H1 (cell line): ENCODE results near the gene PPP1CC. TPM values are rescaled to one million over a fixed set of nuclear protein-coding genes. Genes with fewer than 3 reads are reported as not detected.

Source experiments
- CTCF ChIA-PET: fragments of 300-600 bp; sonication (Branson Sonifier 250); formaldehyde crosslinking; loops from one replicate; lab custom pipeline; 2021; ENCODE audit not compliant: partially characterized antibody; lab: Charles Lee
- POLR2A ChIA-PET: fragments of 300-600 bp; sonication (Branson Sonifier 250); formaldehyde crosslinking; loops from one replicate; lab custom pipeline; 2021; ENCODE audit warnings: inconsistent platforms; ENCODE audit not compliant: partially characterized antibody; lab: Charles Lee
- DNase-seq, 2 experiments: peaks; one replicate each; pipeline versions ENCODE4 v3.0.0 to v3.0.0-alpha.2; 2010 to 2022; ENCODE audit warnings: low spot score in 2 of 2, low read depth in 1 of 2, mixed read lengths in 1 of 2
- FAIRE-seq: peaks from 2 replicates; lab custom pipeline; 2011; peaks lifted over from hg19 to GRCh38; lab: Jason Lieb, UNC
- H2AFZ ChIP-seq: 2 replicates; pipeline ENCODE4 v1.8.1; 2012; ENCODE audit warnings: low read length, inconsistent platforms
- H2AK5ac ChIP-seq: 2 replicates; pipeline ENCODE4 v1.6.1; 2013; ENCODE audit warnings: low read depth, low read length
- H2BK120ac ChIP-seq: replicated peaks from 2 replicates; pipeline ENCODE3; 2013; ENCODE audit warnings: low read depth, low read length, inconsistent platforms
- H2BK12ac ChIP-seq: 2 replicates; pipeline ENCODE4 v1.6.1; 2013; ENCODE audit warnings: low read depth, low read length
- H2BK15ac ChIP-seq: 2 replicates; pipeline ENCODE4 v1.6.1; 2013; ENCODE audit warnings: low read length
- H2BK20ac ChIP-seq: 2 replicates; pipeline ENCODE4 v1.6.1; 2013; ENCODE audit warnings: low read length
- H2BK5ac ChIP-seq: 2 replicates; pipeline ENCODE4 v1.6.1; 2013; ENCODE audit warnings: low read depth, low read length
- H3K14ac ChIP-seq: 2 replicates; pipeline ENCODE4 v1.6.1; 2013; ENCODE audit warnings: inconsistent platforms; ENCODE audit not compliant: insufficient read length
- H3K18ac ChIP-seq: 2 replicates; pipeline ENCODE4 v1.6.1; 2013; ENCODE audit warnings: low read length; ENCODE audit errors: extremely low read depth
- H3K23ac ChIP-seq: 2 replicates; pipeline ENCODE4 v1.6.1; 2013; ENCODE audit warnings: inconsistent platforms; ENCODE audit not compliant: insufficient read length
- H3K23me2 ChIP-seq: 2 replicates; pipeline ENCODE4 v1.6.1; 2013; ENCODE audit warnings: low read depth, low read length
- H3K27ac ChIP-seq: 2 replicates; pipeline ENCODE4 v1.6.1; 2011; ENCODE audit warnings: low read depth, low read length, inconsistent platforms
- H3K27me3 ChIP-seq, 4 experiments: replicated peaks in 1 of 4; 1 replicate in 1 of 4; 2 replicates in 3 of 4; pipeline versions ENCODE4 v1.6.1 to v1.8.1; 2011 to 2013; ENCODE audit warnings: low read length in 3 of 4, mild to moderate bottlenecking in 3 of 4, inconsistent platforms in 2 of 4, mixed read lengths in 2 of 4, moderate library complexity in 1 of 4; ENCODE audit not compliant: control insufficient read depth in 3 of 4, insufficient read depth in 3 of 4; ENCODE audit errors: extremely low read depth in 1 of 4
- H3K36me3 ChIP-seq, 4 experiments: 2 replicates each; pipeline versions ENCODE4 v1.6.1 to v1.8.1; 2011 to 2013; ENCODE audit warnings: mild to moderate bottlenecking in 4 of 4, low read length in 3 of 4, moderate library complexity in 2 of 4, control low read depth in 1 of 4, inconsistent platforms in 1 of 4; ENCODE audit not compliant: insufficient read depth in 4 of 4, control insufficient read depth in 2 of 4
- H3K4ac ChIP-seq: replicated peaks from 2 replicates; pipeline ENCODE3; 2013; ENCODE audit warnings: low read length, low read depth, mixed read lengths, inconsistent platforms; ENCODE audit not compliant: insufficient read length
- H3K4me1 ChIP-seq, 4 experiments: replicated peaks in 1 of 4; 1 replicate in 1 of 4; 2 replicates in 3 of 4; pipeline versions ENCODE4 v1.6.1 to v1.8.1; 2011 to 2013; ENCODE audit warnings: low read length in 3 of 4, inconsistent platforms in 2 of 4, mixed read lengths in 1 of 4; ENCODE audit not compliant: insufficient read depth in 4 of 4, control insufficient read depth in 3 of 4
- H3K4me2 ChIP-seq, 2 experiments: 2 replicates each; pipeline versions ENCODE4 v1.6.1 to v1.8.1; 2011 to 2013; ENCODE audit warnings: low read depth in 2 of 2, low read length in 2 of 2, control low read depth in 1 of 2, inconsistent platforms in 1 of 2, mild to moderate bottlenecking in 1 of 2; ENCODE audit not compliant: insufficient read depth in 1 of 2
- H3K4me3 ChIP-seq, 4 experiments: fragments of 200-600, 300-600 bp in 1 of 4; sonication (generic), shearing (Covaris generic), sonication (Bioruptor Twin) in 1 of 4; 2 replicates each; pipeline versions ENCODE4 v1.5.1 to v1.8.1; 2011 to 2016; ENCODE audit warnings: low read length in 4 of 4, low read depth in 3 of 4, control low read depth in 2 of 4, inconsistent platforms in 2 of 4, mild to moderate bottlenecking in 2 of 4, mixed read lengths in 1 of 4, moderate library complexity in 1 of 4; ENCODE audit not compliant: insufficient read depth in 2 of 4; ENCODE audit errors: extremely low read depth in 1 of 4
- H3K56ac ChIP-seq: replicated peaks from 2 replicates; pipeline ENCODE3; 2013; ENCODE audit warnings: low read depth, mild to moderate bottlenecking, mixed read lengths, low read length, inconsistent platforms; ENCODE audit not compliant: insufficient read length
- H3K79me1 ChIP-seq: 2 replicates; pipeline ENCODE4 v1.6.1; 2013; ENCODE audit warnings: low read depth, low read length, control low read depth
- H3K79me2 ChIP-seq, 2 experiments: 2 replicates each; pipeline versions ENCODE4 v1.6.1 to v1.8.1; 2012 to 2013; ENCODE audit warnings: low read length in 2 of 2, mild to moderate bottlenecking in 2 of 2, inconsistent platforms in 1 of 2; ENCODE audit not compliant: insufficient read depth in 2 of 2, control insufficient read depth in 1 of 2
- H3K9ac ChIP-seq, 4 experiments: replicated peaks in 1 of 4; 1 replicate in 1 of 4; 2 replicates in 3 of 4; pipeline versions ENCODE4 v1.6.1 to v1.8.1; 2011 to 2013; ENCODE audit warnings: low read depth in 3 of 4, low read length in 3 of 4, control low read depth in 2 of 4, mild to moderate bottlenecking in 2 of 4, moderate library complexity in 2 of 4, inconsistent platforms in 1 of 4; ENCODE audit errors: extremely low read depth in 1 of 4
- H3K9me3 ChIP-seq, 2 experiments: 2 replicates each; pipeline versions ENCODE4 v1.6.1 to v1.8.1; 2012 to 2013; ENCODE audit warnings: mild to moderate bottlenecking in 2 of 2, moderate library complexity in 2 of 2, control low read depth in 1 of 2, inconsistent platforms in 1 of 2, low read depth in 1 of 2, low read length in 1 of 2, mixed read lengths in 1 of 2; ENCODE audit not compliant: insufficient read depth in 2 of 2
- H4K20me1 ChIP-seq, 2 experiments: replicated peaks in 1 of 2; 2 replicates each; pipeline versions ENCODE3 to v1.8.1; 2011 to 2013; ENCODE audit warnings: inconsistent platforms in 2 of 2, low read length in 2 of 2, mild to moderate bottlenecking in 1 of 2; ENCODE audit not compliant: insufficient read depth in 2 of 2, control insufficient read depth in 1 of 2
- H4K5ac ChIP-seq: 2 replicates; pipeline ENCODE4 v1.6.1; 2013; ENCODE audit warnings: low read length, low read depth, mixed read lengths, inconsistent platforms; ENCODE audit not compliant: insufficient read length
- H4K8ac ChIP-seq: 2 replicates; pipeline ENCODE4 v1.8.0; 2013; ENCODE audit warnings: mild to moderate bottlenecking, moderate library complexity, low read length, inconsistent platforms; ENCODE audit not compliant: insufficient read depth; ENCODE audit errors: extremely low read depth
- H4K91ac ChIP-seq: replicated peaks from 2 replicates; pipeline ENCODE3; 2013; ENCODE audit warnings: low read length, mixed read lengths, inconsistent platforms; ENCODE audit not compliant: insufficient read length
- ASH2L ChIP-seq: fragments of 200-600, 300-600 bp; sonication (generic); IDR thresholded peaks from one replicate; pipeline ENCODE4 v1.7.1; 2017; ENCODE audit warnings: low read length
- BACH1 ChIP-seq: IDR thresholded peaks from 2 replicates; pipeline ENCODE4 v1.6.1; 2012; ENCODE audit warnings: low read length, improper control_type of control experiment
- CEBPB ChIP-seq: IDR thresholded peaks from 2 replicates; pipeline ENCODE4 v1.6.1; 2012; ENCODE audit warnings: low read depth, low read length
- CTBP2 ChIP-seq: IDR thresholded peaks from 2 replicates; pipeline ENCODE4 v1.7.0; 2011; ENCODE audit warnings: borderline replicate concordance, mild to moderate bottlenecking, moderate library complexity, mixed read lengths, low read length; ENCODE audit not compliant: insufficient read depth, insufficient read length
- EGR1 ChIP-seq: IDR thresholded peaks from 2 replicates; pipeline ENCODE4 v1.6.1; 2011; ENCODE audit warnings: low read depth, low read length, borderline replicate concordance
- POLR2A ChIP-seq, 2 experiments: IDR thresholded peaks; 1 replicate in 1 of 2; 2 replicates in 1 of 2; pipeline ENCODE4 v1.6.1; 2011; ENCODE audit warnings: low read depth in 2 of 2, low read length in 2 of 2, mild to moderate bottlenecking in 2 of 2; ENCODE audit errors: control extremely low read depth in 1 of 2
- SIRT6 ChIP-seq: IDR thresholded peaks from one replicate; pipeline ENCODE4 v1.7.1; 2012; ENCODE audit warnings: low read length, inconsistent platforms
- TBP ChIP-seq: IDR thresholded peaks from 2 replicates; pipeline ENCODE4 v1.6.1; 2011; ENCODE audit warnings: low read depth, low read length, improper control_type of control experiment
- whole genome bisulfite sequencing, 2 experiments: shearing (Covaris generic) in 1 of 2; methylation state at CpG; one replicate each; pipeline versions ENCODE4 v1.1.6 to v1.1.7; 2013 to 2015; ENCODE audit warnings: low lambda C conversion rate in 2 of 2, mixed read lengths in 2 of 2, inconsistent platforms in 1 of 2, low coverage in 1 of 2, missing lambda C conversion rate in 1 of 2; ENCODE audit not compliant: insufficient replicate concordance in 2 of 2, insufficient coverage in 1 of 2, insufficient read length in 1 of 2; ENCODE audit errors: extremely low coverage in 1 of 2, missing lambda C conversion rate in 1 of 2; 5-methylcytosine and 5-hydroxymethylcytosine counted together
- polyA plus RNA-seq, 7 experiments: library from polyadenylated mRNA; depleted of rRNA in 3 of 7; stranded (reverse) in 5 of 7; unstranded in 2 of 7; fragments of >200 nt in 5 of 7; fragments of 200-250 nt in 2 of 7; gene quantifications; 1 replicate in 5 of 7; 2 replicates in 1 of 7; 4 replicates in 1 of 7; pipeline versions ENCODE4 v1.2.1 to v1.2.3, GENCODE V29; 2011 to 2013; ENCODE audit warnings: missing spikeins in 2 of 7, mixed read lengths in 2 of 7
- total RNA-seq: library from RNA; stranded (reverse); fragmentation: NEBNext Ultra II Directional; extraction: Animal tissue kit (Norgen Biotek cat#: 25700); gene quantifications from 2 replicates; pipeline ENCODE4 v1.2.1, GENCODE V29; 2021

PPP1CC gene
- total and polyA plus RNA-seq, 2 of the 8 experiments (the other 6 are each of a cell fraction or from before 2014, with no cell fraction given), result 193 to 350 TPM

DNA sequence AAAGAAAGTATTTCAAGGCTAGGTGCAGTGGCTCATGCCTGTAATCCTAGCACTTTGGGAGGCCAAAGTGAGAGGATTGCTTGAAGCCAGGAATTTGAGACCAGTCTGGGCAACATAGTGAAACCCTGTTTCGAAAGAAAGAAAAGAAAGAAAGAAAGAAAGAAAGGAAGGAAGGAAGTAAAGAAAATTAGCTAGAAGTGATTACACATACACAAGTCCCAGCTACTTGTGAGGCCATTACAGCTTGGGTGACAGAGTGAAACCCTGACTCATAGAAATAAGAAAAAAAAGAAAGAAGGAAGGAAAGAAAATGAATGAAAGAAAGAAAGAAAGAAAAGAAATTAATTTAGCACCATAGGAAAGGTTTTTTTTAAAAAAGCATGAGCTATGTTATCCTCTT, 33.3 kb upstream of the PPP1CC start:
- H2BK15ac ChIP-seq, result no peak overlapping the region
- H2AK5ac ChIP-seq, result no peak overlapping the region
- H4K8ac ChIP-seq, result no peak overlapping the region
- WGBS, 2 experiments, result 83% methylated on average over 1 of the region's 1 CpG; no CpG with 5 or more reads in 1 of the 2 experiments
- 0 out of 4 replicates have a peak, but pooled peaks cover 3% of the 10 kb centered on the region in 2 experiments for H3K9me3 ChIP-seq
- no peak overlapping the region for H3K4me2 ChIP-seq
- no peak overlapping the region for H4K5ac ChIP-seq
- no peaks in the 10 kb centered on the region for H3K79me1 ChIP-seq
- H3K4me3 ChIP-seq, result no peak overlapping the region
- no peaks in the 10 kb centered on the region for H3K27me3 ChIP-seq
- no peaks in the 10 kb centered on the region for H3K4me1 ChIP-seq
- TF ChIP-seq ASH2L, result no peak
- no peak for TF ChIP-seq TBP
- TF ChIP-seq CTBP2, result no peak
- no peak for TF ChIP-seq SIRT6
- TF ChIP-seq EGR1, result no peak
- TF ChIP-seq POLR2A (IDR thresholded peaks at IDR 0.05; ENCODE audit: control extremely low read depth in 1 of 2, low read depth in 2 of 2, low read length in 2 of 2), result no peak
- TF ChIP-seq CEBPB, result no peak
- TF ChIP-seq BACH1, result no peak
- no peak overlapping the region for H3K56ac ChIP-seq
- FAIRE-seq (no peak), DNase-seq (no peak)
- no peak overlapping the region for H2BK120ac ChIP-seq
- H3K9ac ChIP-seq, result no peak overlapping the region
- CTCF ChIA-PET, result interaction anchor here (1.1 kb wide), 2 partner anchors 112 to 119 kb away, joined by 4 to 5 read pairs; no protein-coding TSS in a partner anchor
- no peak overlapping the region for H2BK20ac ChIP-seq
- H3K23me2 ChIP-seq, result no peaks in the 10 kb centered on the region
- H3K79me2 ChIP-seq, result no peaks in the 10 kb centered on the region
- no peak overlapping the region for H2BK12ac ChIP-seq
- H2BK5ac ChIP-seq, result no peak overlapping the region
- POLR2A ChIA-PET, result interaction anchor here (1.0 to 1.1 kb wide), 2 partner anchors 21 to 30 kb away, joined by 3 read pairs; no protein-coding TSS in a partner anchor
- no peak overlapping the region for H3K27ac ChIP-seq
- H3K14ac ChIP-seq, result no peak overlapping the region
- no peaks in the 10 kb centered on the region for H4K20me1 ChIP-seq
- no peak overlapping the region for H3K4ac ChIP-seq
- H3K23ac ChIP-seq, result no peak overlapping the region
- no peak overlapping the region for H3K18ac ChIP-seq
- no peak overlapping the region for H2AFZ ChIP-seq
- H3K36me3 ChIP-seq, result no peaks in the 10 kb centered on the region
- H4K91ac ChIP-seq, result no peak overlapping the region
